ENCODE results near the gene GARRE1. TPM values are rescaled to one million over a fixed set of nuclear protein-coding genes. Genes with fewer than 3 reads are reported as not detected.
"Not testable (repeated sequence)": the region's sequence is repeated elsewhere in the genome, so short reads cannot be mapped to it uniquely, and the experiment has no call there.

The GARRE1 gene
- total RNA-seq, 1 donor from 2014 or later, result 22.5 TPM

DNA sequence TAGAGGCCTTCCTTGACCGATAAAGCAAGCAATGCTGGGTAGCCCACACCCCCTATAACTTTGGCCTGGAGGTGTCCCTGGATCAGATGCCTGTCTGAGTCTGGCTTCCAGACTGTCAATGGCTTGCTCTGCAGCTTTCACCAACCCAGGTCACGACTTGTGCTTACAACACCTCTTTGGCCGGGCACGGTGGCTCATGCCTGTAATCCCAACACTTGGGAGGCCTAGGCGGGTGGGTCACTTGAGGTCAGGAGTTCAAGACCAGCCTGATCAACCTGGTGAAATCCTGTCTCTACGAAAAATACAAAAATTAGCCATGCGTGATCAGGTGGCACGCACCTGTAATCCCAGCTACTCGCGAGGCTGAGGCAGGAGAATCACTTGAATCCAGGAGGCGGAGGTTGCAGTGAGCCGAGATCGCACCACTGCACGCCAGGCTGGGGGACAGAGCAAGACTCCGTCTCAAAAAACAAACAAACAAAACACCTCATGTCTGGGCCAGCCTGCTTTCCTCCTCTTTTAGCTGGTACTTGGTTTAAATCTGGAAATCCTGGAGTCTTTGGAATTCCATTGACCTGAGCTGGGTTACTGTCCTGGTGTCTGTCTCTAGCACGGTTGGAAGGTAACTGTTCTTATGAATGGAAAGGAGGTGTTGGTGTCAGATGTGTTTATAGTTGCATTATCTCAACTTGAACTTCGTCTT lies 10.3 kb upstream of the GARRE1 start:
- Mint-ChIP-seq H3K36me3 (peaks cover 3% of the 10 kb centered on the region), H3K9me3 (peaks cover 4% of the 10 kb centered on the region), H3K4me3 (no peak overlapping the region), H3K4me1 (ENCODE audit: unreplicated experiment) (peaks cover 5% of the 10 kb centered on the region), H3K27me3 (no peaks in the 10 kb centered on the region), H3K27ac (no peak overlapping the region)
- DNase-seq (ENCODE audit: extremely low spot score, unreplicated experiment), result no peak
- TF ChIP-seq, protein P1, sequence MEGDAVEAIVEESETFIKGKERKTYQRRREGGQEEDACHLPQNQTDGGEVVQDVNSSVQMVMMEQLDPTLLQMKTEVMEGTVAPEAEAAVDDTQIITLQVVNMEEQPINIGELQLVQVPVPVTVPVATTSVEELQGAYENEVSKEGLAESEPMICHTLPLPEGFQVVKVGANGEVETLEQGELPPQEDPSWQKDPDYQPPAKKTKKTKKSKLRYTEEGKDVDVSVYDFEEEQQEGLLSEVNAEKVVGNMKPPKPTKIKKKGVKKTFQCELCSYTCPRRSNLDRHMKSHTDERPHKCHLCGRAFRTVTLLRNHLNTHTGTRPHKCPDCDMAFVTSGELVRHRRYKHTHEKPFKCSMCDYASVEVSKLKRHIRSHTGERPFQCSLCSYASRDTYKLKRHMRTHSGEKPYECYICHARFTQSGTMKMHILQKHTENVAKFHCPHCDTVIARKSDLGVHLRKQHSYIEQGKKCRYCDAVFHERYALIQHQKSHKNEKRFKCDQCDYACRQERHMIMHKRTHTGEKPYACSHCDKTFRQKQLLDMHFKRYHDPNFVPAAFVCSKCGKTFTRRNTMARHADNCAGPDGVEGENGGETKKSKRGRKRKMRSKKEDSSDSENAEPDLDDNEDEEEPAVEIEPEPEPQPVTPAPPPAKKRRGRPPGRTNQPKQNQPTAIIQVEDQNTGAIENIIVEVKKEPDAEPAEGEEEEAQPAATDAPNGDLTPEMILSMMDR (conservative IDR thresholded peaks at IDR 0.05), result no peak

DNA sequence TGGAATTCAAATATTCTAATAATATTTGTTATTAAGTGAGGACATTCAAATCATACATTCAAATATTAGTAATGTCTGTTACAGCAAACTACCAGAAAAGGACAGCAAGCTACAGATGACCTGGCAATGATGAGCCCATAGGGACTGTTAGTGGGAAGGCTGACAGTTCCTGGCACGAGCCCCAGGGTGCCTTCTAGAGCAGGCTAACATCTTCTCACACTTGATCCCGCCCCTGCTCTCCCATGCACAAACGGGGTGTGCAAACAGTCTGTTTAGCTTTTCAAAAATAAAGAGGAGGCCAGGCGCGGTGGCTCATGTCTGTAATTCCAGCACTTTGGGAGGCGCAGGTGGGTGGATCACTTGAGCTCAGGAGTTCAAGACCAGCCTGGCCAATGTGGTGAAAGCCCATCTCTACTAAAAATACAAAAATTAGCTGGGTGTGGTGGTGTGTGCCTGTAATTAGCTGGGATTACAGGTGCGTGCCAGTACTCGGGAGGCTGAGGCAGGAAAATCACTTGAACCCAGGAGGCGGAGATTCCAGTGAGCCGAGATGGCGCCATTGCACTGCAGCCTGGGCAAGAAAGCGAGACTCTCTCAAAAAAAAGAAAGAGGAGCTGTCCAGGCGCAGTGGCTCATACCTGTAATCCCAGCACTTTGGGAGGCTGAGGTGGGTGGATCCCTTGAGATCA lies 9.6 kb upstream of the GARRE1 start:
- Mint-ChIP-seq H3K4me1 (ENCODE audit: unreplicated experiment) (peaks cover 5% of the 10 kb centered on the region), H3K4me3 (no peak overlapping the region), H3K27me3 (no peaks in the 10 kb centered on the region), H3K36me3 (peaks cover 3% of the 10 kb centered on the region), H3K9me3 (peaks cover 4% of the 10 kb centered on the region), H3K27ac (no peak overlapping the region)
- TF ChIP-seq, protein P1 (conservative IDR thresholded peaks at IDR 0.05), result no peak
- no peak for DNase-seq (ENCODE audit: extremely low spot score, unreplicated experiment)

DNA sequence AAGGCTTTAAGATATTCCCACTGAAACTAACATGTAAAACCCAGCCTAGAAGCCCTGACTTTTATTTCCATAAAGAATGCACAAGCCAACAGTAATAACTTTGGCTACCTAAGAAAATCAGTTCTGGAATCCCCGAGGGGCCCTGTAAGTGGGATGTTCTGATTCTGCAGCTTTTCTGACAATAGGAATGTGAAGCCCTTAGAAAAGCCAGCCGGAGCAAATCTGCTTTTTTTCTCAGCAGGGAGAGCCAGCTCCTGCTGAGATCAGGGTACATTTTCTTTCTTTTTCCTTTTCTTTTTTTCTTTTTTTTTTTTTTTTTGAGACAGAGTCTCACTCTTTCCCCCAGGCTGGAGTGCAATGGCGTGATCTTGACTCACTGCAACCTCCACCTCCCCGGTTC lies 8.0 kb upstream of the GARRE1 start:
- Mint-ChIP-seq H3K9me3 (peaks cover 4% of the 10 kb centered on the region), H3K27ac (no peak overlapping the region), H3K4me3 (no peak overlapping the region), H3K4me1 (ENCODE audit: unreplicated experiment) (peaks cover 4% of the 10 kb centered on the region), H3K36me3 (peaks cover 3% of the 10 kb centered on the region), H3K27me3 (no peaks in the 10 kb centered on the region)
- DNase-seq (ENCODE audit: extremely low spot score, unreplicated experiment), result no peak
- TF ChIP-seq, protein P1 (conservative IDR thresholded peaks at IDR 0.05), result no peak

DNA sequence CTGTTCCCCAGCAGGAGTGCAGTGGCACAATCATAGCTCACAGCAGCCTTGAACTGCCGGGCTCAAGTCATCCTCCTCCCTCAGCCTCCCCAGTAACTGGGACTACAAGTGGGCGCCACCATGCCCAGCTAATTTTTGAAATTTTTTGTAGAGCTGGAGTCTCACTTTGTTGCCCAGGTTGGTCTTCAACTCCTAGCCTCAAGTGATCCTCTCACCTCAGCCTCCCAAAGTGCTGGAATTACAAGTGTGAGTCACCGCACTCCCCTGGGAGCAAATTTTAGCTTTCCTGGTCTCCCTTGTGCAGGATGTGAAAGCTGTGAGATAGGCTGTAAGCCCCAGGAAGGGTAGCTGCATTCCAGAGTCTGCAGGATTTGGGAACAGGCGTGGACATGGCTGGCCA lies 5.4 kb upstream of the GARRE1 start:
- Mint-ChIP-seq H3K4me1 (ENCODE audit: unreplicated experiment) (peaks cover 2% of the 10 kb centered on the region), H3K27ac (no peak overlapping the region), H3K36me3 (peaks cover 1% of the 10 kb centered on the region), H3K9me3 (peaks cover 2% of the 10 kb centered on the region), H3K4me3 (no peak overlapping the region), H3K27me3 (peaks cover 2% of the 10 kb centered on the region)
- no peak for DNase-seq (ENCODE audit: extremely low spot score, unreplicated experiment)
- TF ChIP-seq, protein P1 (conservative IDR thresholded peaks at IDR 0.05), result no peak

DNA sequence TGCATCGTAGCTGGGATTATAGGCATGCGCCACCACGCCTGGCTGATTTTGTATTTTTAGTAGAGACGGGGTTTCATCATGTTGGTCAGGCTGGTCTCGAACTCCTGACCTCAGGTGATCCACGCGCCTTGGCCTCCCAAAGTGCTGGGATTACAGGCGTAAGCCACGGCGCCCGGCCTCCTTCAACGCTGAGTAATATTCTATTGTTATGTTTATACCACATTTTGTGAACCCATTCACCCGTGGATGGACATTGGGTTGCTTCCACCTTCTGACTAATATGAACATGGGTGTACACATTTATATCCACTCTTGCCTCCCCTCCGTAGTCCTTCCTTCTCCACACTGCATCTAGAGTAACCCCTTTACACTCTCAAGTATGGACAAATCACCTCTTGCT lies 1.2 kb upstream of the GARRE1 start:
- H3K9me3 Mint-ChIP-seq; H3K36me3 Mint-ChIP-seq; H3K27me3 Mint-ChIP-seq; DNase-seq (ENCODE audit: extremely low spot score, unreplicated experiment); H3K4me1 Mint-ChIP-seq (ENCODE audit: unreplicated experiment): not testable (repeated sequence)
- peak overlapping the region; percentile 98 for H3K27ac Mint-ChIP-seq
- H3K4me3 Mint-ChIP-seq, result peak overlapping the region; percentile 98

DNA sequence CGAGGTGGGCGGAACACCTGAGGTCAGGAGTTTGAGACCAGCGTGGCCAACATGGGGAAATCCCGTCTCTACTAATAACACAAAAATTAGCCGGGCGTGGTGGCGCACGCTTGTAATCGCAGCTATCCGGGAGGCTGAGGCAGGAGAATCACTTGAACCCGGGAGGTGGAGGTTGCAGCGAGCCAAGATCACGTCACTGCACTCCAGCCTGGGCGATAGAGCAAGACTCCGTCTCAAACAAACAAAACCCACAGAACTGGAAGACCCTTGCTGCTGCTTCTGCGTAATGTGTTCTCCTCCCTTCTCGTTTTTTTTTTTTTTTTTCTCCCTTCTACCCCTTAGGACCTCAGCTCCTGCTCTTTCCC lies 691 bp upstream of the GARRE1 start:
- not testable (repeated sequence) for DNase-seq (ENCODE audit: extremely low spot score, unreplicated experiment); H3K4me1 Mint-ChIP-seq (ENCODE audit: unreplicated experiment); H3K36me3 Mint-ChIP-seq; H3K9me3 Mint-ChIP-seq; H3K27me3 Mint-ChIP-seq
- Mint-ChIP-seq H3K4me3 (peak overlapping the region; percentile 98), H3K27ac (peak overlapping the region; percentile 98)

All from type B pancreatic cell (in vitro differentiated cells).